T-helper 2 cell (primary cell): ENCODE measurements around the gene CELA2A.
A peak's percentile ranks its signal among the peaks of the same experiment; 100 is the strongest.
"Not testable (repeated sequence)": the region's sequence is repeated elsewhere in the genome, so short reads cannot be mapped to it uniquely, and the experiment has no call there.

ENCODE experiments used
- DNase-seq, 5 experiments: peaks; one replicate each; pipeline versions ENCODE4 v3.0.0 to v3.0.0-alpha.2; 2012 to 2022

The CELA2A gene

GRCh38 chr1:15425521-15425920 lies 31.0 kb upstream of the CELA2A start:
- DNase-seq: no peak

GRCh38 chr1:15425958-15426357 lies 30.6 kb upstream of the CELA2A start:
- DNase-seq: no peak

DNA sequence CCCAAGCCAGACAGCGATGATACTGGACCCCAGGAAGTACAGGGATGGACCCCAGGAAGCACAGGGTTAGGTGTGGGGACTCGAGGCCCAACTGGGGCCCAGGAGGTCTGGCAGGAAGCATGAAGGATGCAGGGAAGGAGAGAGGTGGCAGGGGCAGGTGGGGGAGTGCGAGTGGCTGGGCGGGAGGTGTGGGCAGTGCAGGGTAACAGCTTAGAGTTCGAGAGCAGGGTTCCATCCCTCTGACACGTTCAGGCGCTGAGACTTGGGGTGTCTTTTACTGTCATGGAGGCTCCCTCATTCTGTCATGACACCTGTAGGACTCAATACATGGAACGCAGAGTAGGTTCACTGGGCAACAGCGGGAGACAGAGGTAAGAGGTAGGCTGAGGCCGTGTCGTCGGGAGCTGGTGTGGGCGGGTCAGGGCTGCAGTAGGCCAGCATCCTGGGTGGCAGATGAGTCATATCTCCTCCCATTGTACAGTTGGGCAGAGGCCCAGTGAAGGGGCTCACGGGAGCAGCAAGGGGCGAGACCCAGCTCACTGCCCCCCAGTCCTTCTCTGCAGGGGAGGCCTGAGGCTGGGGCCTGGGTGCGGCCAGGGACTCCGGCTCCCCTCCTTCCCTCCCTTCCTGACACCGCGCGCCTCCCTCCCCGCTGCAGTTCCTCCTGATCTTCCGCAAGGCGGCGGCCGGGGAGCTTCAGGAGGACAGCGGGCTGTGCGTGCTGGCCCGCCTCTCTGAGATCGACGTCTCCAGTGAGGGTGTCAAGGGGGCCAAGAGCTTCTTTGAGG lies 29.8 kb upstream of the CELA2A start:
- no peak for DNase-seq

- no peak for DNase-seq
Observed at GRCh38 chr1:15427280-15427666, 29.3 kb upstream of the CELA2A start.

DNA sequence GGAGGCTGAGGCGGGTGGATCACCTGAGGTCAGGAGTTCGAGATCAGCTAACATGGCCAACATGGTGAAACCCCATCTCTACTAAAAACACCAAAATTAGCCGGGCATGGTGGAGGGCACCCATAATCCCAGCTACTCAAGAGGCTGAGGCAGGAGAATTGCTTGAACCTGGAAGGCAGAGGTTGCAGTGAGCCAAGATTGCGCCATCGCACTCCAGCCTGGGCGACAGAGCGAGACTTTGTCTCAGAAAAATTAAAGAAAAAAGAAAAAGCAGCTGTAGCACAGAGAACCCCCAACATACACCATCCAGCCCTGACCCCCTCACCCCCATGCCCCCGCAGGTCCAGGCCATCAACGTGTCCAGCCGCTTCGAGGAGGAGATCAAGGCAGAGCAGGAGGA lies 28.3 kb upstream of the CELA2A start:
- not testable (repeated sequence) for DNase-seq

DNA sequence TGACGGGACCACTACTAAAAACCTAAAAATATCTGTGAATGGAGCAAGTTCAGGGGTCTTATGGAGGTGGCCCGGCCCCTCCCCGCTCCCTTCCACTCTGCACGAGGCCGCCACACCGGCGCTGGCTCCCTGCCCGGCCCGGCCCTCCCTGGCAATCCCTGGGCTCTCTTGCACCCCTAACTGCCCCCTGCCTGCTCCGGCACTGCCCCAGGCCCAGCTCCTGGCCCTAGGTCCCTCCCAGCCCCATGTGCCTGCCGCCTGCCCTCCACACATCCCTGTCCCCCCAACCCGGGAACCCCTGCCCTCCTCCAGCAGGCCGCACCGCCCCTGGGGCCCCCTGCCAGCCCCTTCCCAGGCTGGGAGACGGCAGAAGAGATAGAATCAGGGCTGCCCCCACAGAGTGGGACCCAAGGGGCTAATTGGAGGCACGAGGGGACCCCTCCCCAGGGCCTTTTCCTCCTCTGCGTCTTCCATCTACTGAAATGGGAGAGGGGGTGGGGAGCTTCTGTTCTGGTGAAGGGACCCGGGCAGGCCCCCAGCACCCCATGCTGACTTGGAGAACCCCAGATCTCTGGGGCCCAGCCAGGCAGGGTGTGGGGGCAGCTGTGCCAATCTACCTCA lies 27.6 kb upstream of the CELA2A start:
- DNase-seq: no peak

DNA sequence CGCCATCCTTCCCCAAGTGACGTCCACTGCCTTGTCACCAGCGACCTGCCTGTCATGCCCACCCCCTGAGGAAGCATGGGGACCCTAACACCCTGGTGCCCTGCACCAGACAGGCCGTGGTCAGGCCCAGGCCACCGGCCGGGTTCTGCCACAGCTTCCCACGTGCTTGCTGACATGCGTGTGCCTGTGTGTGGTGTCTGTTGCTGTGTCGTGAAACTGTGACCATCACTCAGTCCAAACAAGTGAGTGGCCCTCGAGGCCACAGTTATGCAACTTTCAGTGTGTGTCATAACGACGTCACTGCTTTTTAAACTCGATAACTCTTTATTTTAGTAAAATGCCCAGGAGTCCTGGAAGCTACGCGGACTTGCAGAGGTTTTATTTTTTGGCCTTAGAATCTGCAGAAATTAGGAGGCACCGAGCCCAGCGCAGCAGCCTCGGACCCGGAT lies 26.8 kb upstream of the CELA2A start:
- no peak for DNase-seq

DNA sequence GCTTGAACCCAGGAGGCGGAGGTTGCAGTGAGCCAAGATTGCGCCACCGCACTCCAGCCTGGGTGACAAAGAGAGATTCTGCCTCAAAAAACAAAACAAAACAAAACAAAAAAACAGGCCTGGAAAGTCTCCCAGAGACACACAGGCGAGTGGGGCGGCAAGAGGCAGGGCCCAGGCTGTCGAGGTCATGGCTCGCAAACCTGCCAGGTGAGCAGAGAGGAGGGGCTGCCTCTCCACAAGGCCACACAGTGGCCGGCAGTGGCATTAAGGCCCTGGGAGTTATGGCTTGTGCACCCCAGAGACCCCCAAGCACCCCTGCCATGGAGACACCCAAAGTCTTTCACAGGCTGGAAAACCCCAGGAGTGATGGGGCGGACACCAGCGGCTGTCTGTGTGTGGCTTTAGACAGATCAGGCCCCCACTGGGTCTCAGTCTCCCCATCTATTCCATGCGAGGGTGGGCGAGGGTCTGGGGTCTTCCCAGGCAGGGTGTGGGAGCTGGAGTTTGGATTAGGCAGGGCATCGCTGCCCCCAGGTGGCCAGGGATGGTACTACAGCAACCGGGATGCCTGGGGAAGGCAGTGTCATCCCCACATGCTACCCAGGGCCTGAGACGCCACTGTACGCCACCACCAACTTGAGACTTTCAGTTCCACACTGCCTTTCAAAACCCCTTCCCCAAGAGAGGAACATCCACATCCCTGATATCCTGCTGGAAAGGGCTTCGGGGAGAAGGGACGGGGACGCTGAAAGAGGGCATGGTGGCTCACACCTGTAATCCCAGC lies 25.6 kb upstream of the CELA2A start:
- DNase-seq: peak; percentile 53 to 68 (median 58)

DNA sequence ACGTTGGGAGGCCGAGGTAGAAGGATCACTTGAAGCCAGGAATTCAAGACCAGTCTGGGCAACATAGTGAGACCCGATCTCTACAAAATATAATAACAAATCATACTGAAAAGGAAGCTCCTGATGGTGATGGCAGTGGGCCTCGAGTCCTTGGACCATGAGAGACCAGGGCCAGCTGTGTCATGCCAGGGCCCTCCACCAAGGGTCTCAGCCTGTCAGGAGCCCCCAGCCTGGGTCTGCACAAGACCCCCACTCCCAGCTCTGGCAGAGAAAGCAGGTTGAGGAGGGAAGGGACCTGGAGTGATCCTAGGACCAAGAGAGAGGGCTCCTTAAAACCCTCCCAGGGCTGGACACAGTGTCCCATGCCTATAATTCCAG lies 25.0 kb upstream of the CELA2A start:
- DNase-seq: no peak

DNA sequence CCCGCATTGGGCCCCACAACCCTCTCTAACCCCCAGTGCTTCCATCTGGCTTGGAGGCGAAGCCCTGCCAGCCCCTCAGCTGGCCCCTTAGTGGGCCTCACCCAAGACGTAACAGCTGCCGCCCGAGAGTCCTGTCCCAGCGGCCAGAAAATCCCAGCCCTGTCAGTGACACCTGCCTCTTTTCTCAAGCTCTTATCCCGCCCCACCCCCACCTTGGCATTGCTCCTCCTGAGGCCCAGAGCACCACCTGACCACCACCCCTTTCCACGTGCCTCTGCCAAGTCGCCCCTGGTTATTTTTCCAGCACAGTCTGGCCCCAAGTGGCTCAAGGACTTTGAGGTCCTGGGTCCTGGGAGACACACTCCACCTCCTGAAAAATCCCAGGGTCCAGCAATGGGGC lies 24.2 kb upstream of the CELA2A start:
- no peak for DNase-seq

- no peak for DNase-seq
Observed at GRCh38 chr1:15433471-15433870, 23.1 kb upstream of the CELA2A start.

GRCh38 chr1:15434739-15435138 lies 21.8 kb upstream of the CELA2A start:
- DNase-seq: not testable (repeated sequence)

GRCh38 chr1:15435239-15436077 lies 21.1 kb upstream of the CELA2A start:
- DNase-seq: no peak

DNA sequence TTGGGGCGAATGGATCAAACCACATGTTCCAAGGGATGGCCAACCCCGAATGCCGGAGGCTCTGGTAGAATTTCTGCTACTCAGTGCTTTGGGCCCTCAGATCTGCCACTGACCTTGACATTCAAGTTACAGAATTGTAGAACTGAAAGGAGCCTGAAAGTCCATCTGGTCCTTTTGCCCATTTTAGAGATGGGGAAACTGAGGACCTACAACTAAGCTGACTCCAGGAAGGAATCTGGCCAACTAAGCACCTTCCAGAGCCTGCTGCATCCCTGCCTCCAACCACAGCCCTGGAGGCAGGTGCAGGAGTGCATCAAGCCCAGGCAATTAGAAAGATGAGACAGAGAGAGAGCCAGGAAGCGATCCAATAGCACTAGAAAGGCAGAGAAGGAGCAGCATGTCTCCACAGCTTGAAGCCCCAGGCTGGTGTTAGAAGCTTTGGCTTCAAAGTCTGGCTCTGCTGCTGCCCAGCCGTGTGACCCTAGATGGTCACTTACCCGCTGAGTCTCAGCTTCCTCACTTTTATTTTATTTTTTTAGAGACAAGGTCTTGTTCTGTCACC lies 19.6 kb upstream of the CELA2A start:
- no peak for DNase-seq

DNA sequence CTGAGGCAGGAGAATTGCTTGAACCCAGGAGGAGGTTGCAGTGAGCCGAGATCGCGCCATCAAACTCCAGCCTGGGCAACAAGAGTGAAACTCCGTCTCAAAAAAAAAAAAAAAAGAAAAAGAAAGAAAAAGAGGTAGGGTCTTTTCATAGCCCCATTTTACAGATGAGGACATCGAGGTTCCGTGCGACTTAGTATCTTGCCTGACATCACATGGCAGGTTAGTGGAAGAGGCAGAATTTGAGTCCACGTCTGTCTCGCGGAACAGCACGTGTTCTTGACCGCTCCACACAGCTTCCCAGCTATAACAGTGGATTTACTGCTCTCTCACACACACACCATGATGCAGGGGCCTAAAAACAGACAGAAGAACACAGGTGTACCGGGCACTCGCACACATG lies 17.2 kb upstream of the CELA2A start:
- DNase-seq: no peak

- no peak for DNase-seq
Observed at GRCh38 chr1:15440357-15440756, 16.2 kb upstream of the CELA2A start.

- no peak for DNase-seq
Observed at GRCh38 chr1:15441247-15441646, 15.3 kb upstream of the CELA2A start.

- no peak for DNase-seq
Observed at GRCh38 chr1:15442119-15442518, 14.4 kb upstream of the CELA2A start.

GRCh38 chr1:15442759-15443158 lies 13.8 kb upstream of the CELA2A start:
- no peak for DNase-seq

GRCh38 chr1:15443281-15443680 lies 13.3 kb upstream of the CELA2A start:
- no peak for DNase-seq

- DNase-seq: no peak
Observed at GRCh38 chr1:15444468-15445389, 11.8 kb upstream of the CELA2A start.
